HG02798 (cell line): ENCODE measurements around the gene RHBDD1.
A peak's percentile ranks its signal among the peaks of the same experiment; 100 is the strongest.

Source experiments
- ATAC-seq: cut with Tn5 transposase; IDR thresholded peaks from one replicate; pipeline ENCODE4 v1.9.1; 2021; ENCODE audit warnings: mild to moderate bottlenecking; ENCODE audit not compliant: unreplicated experiment, poor library complexity

RHBDD1 gene

DNA sequence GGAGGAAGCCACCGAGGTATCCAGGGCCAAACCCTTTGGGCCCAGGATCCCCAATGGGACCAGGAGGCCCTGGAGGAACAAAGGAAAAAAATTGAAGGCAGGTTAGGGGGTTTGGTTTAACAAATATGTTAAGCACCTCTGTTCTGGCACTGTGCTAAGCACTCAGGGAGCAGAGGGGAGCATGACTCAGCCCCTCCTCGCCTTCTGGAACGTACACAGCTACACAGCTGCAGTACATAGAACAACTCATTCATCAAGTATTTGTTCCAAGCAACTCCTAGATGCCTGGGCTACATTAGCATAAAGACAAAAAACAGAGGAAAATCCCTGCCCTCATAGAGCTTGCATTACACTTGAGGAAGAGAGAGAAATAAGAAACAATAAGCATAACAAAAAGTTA is 174.6 kb downstream of the RHBDD1 start:
- no peak for ATAC-seq

- ATAC-seq: no peak
Measured at GRCh38 chr2:227013330-227013729, 177.5 kb downstream of the RHBDD1 start.

GRCh38 chr2:227013881-227014280 is 178.0 kb downstream of the RHBDD1 start:
- ATAC-seq: no peak

DNA sequence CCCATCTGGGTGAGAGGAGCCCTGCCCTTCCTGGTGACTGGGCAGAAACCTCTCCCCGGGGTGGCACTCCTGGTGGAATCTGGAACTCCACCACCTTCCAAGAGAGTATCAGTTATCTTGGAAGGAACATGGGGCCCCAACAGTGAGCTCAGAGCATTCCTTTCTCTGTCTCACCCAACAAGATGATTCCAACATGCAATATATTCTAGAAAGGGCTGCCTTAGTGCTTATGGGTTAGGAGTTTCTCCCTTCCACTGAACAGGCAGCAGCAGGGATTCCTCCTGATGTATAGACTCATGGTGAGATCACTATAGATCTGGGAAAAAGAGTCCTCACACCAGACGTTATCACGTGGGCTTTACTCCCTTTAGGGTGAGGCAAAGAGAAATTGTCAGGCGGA is 181.0 kb downstream of the RHBDD1 start:
- ATAC-seq: no peak

GRCh38 chr2:227020416-227020815 is 184.6 kb downstream of the RHBDD1 start:
- no peak for ATAC-seq

GRCh38 chr2:227022608-227023007 is 186.8 kb downstream of the RHBDD1 start:
- no peak for ATAC-seq

DNA sequence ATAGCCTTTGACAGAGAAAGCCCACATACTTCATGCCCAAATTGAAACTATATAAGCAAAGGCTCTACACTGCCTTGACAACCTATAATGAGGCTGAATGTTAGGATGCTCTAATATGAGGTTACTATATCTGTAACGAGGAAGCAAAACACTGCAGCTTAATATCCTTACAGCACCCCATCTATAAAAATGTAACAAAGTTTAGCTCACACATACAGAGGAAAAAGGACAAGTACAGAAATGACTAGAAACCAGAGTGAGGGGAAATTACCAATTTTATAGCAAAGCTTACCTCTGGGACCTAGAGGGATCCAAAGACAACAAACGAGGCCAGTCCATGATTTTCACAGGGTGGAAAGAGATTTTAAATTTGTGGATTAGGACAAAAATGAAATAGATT is 189.7 kb downstream of the RHBDD1 start:
- peak; percentile 59 for ATAC-seq

- no peak for ATAC-seq
Measured at GRCh38 chr2:227029426-227030105, 193.7 kb downstream of the RHBDD1 start.

- ATAC-seq: no peak
Measured at GRCh38 chr2:227030789-227031188, 194.9 kb downstream of the RHBDD1 start.

DNA sequence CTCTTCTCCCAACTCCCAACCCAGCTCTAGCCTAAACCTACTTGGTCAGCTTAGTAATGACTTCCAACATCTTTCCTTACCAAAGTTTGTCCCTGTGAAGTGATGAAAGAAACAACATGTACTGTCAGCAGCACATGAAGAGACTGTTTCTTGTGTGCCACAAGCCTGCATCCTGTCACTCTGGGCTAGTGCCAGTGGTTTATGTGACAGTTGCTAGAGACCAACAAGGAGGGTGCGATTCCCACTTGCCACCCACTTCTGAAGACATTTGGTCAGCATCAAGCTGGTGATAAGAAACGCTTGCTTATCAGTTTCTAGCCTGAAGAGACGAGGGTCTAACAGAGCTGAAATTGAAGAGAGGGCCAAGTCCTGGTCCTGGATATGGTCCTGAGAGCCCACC is 195.5 kb downstream of the RHBDD1 start:
- ATAC-seq: no peak

DNA sequence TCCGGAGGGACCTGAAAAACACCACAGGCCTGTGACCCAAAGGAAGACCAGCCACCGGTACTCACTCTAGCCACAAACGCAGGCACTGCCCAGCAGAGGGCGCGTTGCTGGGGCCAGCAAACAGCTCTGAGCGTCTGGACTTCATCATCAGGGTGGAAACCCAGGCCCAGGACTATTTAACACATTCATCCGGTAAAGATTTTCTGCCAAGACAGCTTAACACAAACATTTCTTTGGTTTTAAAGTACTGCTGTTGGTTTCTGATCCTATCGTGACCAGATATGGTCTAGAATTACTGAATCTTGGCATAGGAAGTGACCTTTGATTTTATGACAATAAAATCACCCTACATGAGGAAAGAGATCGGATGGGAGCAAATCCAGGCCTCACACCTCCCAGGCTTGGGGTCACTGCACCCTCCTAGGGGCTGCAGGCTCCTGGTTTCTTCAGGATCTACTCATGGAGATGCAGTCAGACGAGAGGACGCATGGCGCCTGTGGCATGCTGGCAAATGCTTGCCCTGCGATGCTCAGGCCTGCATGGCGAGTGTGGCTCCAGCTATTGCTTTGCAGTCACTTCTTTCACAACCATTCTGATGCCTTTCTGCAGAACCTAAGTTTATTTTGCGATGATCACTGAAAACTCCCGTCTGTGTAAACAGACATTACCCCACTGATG is 197.8 kb downstream of the RHBDD1 start:
- ATAC-seq: peak; percentile 85

- no peak for ATAC-seq
Measured at GRCh38 chr2:227035711-227036367, 200.0 kb downstream of the RHBDD1 start.

- ATAC-seq: no peak
Measured at GRCh38 chr2:227036527-227036926, 200.7 kb downstream of the RHBDD1 start.

- no peak for ATAC-seq
Measured at GRCh38 chr2:227038550-227039189, 202.8 kb downstream of the RHBDD1 start.

- no peak for ATAC-seq
Measured at GRCh38 chr2:227043981-227044380, 208.1 kb downstream of the RHBDD1 start.
